HG03342 (cell line): ENCODE results near the gene SLC7A5.
"Not testable (repeated sequence)": the region's sequence is repeated elsewhere in the genome, so short reads cannot be mapped to it uniquely, and the experiment has no call there.

Experiments used
- ATAC-seq: cut with Tn5 transposase; IDR thresholded peaks from one replicate; pipeline ENCODE4 v1.9.1; 2021; ENCODE audit warnings: mild to moderate bottlenecking, moderate library complexity; ENCODE audit not compliant: unreplicated experiment

Gene SLC7A5

DNA sequence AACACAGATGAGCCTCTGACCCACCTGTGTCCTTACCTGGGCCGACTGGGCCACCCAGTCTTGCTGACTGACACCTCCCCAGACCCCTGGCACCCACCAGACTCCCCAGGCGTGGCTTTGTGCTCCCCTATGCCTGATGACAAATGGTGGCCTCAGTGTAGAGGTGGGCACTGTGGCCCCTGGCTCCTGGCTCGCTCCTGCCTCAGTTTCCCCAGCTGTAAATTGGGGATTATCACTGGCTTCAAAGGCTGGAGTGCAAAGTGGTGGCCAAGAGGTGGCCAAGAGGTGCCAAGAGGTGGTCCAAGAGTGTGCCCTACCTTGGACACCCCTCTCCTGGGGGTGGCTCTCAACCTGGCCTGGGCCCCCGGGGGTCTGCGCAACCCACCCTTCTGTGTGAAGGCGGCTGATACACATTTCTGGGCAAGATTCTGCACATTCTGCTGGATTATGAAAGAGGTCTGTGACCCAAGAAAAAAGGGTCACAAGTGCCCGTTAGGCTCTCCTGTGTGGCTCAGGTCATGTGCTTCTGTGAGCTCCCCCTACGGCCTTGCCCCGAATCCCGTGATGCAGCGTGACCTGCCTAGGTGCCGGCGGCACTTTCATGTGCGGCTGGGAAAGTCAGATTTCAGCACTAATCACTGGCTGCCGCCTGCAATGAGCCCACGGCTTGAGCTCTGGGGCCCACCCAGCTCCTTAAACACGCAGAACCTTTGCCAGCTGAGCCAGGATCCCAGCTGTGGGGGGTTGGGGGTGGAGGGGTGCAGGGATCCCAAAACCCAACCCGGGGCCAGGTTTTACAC is 7.8 kb downstream of the SLC7A5 start:
- not testable (repeated sequence) for ATAC-seq

DNA sequence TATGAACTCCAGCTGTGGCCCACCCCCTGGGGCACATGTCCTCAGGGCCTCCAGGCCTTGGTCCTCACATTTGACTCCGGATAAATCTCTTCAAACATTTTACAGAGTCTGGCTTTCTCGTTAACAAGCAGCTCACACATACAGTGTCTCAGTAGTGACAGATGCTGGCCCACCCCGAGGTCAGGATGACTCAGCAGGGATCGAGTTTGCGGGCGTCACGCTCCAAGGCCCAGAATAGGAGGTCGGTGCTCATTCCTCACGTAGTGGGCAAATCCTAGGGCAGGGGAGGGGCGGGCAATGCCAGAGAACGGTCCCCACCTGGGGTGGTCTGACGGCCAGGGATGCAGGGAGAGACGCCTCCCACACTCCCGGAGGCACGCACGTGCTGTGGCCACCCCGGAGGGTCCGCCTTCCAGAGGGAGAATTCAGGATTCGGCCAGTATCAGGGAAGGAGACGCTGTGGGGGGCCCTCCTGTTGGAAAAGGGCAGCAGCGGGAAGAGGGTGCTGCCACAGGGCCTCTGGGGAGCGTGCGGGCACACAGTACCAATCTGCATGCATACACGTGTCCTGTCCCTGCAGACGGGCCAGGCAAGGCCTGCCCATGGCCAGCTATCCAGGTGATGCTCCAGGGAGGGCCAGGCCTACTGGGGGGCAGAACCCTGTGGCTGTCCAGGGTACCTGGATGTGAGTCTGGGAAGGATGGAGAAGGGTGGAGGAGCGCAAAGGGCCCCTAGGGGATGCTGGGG is 8.6 kb downstream of the SLC7A5 start:
- ATAC-seq = no peak

DNA sequence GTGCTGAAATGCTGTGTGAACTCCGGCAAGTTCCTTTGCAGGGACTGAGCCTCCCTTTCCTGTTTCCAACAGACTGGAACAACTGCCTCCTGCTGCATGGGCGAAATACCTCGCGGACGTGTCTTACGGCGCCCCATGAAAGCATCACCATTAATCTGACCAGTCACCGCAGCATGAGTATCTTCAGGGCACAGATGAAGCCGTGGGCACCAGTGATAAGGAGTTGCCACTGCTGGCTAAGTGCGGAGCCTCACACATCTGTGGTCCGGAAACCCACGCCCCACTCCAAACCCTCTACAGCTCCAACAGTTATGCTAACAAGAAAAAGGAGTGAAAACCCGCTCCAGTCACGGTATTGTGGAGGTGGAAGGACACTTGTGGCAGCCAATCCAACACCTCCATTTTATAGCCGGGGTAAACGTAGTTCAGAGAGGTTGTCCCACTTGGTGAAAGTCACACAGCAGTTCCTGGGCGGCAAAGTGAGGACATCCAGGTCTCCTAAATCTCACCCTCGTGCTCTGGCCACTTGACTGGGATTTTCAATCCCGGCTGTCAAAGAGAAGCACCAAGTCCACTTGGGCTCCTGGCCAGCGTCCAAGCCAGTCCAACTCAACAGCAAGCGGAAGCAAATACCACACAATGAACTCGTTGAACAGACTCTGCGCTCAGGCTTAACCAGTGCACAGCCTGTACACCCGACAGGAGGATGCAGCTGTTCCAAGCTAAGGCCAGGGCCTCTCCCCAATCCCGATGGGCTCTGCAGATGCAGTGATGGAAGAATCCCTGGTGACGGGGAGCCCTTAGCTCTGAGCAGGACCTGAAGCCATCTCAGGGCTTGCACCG is 10.9 kb downstream of the SLC7A5 start:
- not testable (repeated sequence) for ATAC-seq

DNA sequence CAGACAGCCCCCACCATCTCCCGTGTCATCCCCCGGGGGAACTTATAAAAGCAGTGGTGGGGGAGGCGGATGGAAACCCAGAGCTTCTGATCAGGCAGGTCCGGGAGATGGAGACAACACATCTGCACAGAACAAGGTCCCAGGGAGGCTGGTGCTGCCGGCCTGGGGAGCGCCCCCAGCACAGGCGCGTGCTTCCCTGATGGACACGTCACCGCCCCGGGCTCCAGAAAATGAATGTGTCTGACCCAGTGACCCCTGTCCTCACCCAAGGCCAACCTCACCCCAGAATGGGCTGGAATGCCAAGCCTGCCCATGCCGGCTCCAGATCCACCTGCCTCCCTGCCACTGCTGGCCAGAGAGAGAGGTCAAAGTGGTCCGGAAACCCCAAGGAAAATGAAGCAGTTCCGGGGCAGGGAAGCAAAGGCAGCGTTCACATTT is 12.5 kb downstream of the SLC7A5 start:
- ATAC-seq = no peak

DNA sequence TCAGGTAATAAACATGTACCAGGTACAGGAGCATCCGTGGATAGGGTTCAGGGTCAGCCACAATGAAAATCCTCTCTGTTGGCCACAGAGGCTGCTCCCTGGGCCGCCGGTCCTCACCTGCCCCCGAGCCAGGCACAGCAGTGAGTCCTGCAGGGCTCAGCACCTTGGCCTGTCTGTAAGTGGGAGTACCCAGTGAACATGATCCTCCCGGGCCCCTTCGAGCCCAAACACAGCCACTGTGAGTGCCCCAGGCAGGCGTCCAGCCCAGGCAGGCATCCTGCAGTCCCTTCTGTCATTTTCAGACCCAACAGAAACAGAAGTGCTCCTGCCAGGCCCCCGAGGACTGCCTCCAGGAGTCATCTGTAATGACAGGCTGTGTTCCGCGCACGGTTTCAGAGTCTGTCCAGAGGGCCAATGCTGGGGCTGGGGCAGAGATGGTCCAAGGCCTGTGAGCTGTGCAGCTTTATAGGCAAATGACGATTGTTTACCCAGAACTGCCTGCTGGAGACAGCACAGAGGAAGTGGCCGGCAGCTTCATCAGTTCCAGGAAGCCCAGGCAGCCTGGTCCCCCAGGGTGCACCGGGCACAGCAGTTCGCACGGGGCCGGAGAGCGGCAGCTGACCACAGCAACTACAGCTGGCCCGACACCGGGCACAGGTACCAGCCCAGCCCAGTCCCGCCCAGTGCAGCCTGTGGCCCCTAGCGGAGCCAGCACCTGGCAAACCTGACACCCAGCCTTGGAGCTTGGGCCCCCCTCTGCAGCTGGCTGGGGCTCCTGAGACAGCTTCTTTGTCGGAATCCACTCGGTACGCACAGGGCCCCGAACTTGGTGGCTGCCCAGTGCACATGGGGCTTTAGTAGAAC is 13.2 kb downstream of the SLC7A5 start:
- no peak for ATAC-seq

DNA sequence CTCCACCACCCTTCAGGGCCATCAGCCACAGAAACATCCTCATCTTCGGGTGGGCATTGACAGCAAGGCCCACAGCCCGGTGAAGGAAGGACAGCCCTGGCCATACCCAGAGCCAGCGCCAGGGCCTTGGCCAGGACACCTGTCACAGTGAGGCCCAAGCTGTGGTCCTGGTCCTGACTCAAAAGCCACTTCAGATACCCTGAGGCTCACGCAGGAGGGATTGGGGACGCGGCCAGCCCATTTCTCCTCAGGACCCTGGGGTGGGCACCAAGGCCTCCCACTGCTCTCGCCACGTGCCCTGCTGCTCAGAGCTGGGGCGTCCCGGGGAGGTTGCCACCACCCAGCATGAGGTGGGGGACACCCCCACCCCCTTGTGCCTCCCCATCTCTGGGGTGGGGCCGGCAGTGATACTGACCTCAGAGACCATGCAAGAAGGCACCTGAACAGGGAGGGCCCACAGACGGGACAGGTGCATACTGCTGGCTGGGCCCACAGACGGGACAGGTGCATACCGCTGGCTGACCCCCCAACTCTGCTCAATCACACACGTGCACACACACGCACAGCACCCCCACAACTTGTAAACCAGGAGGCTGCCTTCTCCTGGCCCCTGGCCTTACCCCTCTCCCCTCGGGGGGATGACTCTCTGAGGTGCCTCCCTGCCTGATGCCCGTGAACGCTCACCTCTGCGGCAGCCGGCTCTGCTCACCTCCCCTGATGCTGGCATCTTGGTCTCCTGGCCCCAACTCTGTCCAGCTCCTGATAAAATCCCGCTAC is 14.2 kb downstream of the SLC7A5 start:
- ATAC-seq = no peak

DNA sequence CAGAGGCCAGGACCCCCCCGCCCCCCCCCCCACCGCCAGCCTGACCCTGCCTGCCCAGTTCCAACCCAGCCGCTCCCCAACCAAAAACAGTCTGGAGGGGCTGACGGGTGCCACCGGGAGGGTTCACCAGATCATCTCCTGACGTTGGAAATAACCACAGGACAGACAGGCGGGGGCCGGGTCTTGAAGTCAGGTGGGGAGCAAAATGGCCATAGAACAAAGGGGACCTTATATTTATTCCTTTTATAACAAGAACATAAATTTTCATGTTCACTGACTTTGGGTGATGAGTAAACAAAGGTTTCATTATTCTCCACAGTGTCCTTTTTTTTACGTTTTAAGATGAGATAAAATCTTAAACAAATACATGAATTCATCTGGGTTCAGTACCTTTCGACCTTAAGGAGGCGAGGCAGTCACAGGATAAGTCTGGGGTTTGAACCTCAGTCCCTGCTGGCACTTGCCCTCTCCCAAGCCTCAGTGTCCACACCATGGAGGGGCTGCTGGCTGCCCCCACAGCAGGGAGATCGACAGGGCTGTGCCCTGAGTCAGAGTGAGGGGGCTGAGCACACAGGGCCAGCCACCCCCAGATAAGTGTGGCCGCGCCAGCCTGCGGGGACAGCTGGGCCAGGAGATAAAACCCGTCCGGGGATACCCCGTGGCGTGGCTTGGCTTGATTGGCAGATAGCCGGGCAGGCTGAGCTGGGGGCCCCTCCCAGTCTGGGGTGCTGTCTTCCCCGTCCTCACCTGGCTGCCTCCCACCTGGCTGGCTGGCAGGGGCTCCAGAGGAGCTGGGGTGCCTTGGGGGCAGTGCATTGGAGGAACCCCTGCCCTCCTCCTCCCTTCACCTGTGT is 15.0 kb downstream of the SLC7A5 start:
- ATAC-seq = no peak

DNA sequence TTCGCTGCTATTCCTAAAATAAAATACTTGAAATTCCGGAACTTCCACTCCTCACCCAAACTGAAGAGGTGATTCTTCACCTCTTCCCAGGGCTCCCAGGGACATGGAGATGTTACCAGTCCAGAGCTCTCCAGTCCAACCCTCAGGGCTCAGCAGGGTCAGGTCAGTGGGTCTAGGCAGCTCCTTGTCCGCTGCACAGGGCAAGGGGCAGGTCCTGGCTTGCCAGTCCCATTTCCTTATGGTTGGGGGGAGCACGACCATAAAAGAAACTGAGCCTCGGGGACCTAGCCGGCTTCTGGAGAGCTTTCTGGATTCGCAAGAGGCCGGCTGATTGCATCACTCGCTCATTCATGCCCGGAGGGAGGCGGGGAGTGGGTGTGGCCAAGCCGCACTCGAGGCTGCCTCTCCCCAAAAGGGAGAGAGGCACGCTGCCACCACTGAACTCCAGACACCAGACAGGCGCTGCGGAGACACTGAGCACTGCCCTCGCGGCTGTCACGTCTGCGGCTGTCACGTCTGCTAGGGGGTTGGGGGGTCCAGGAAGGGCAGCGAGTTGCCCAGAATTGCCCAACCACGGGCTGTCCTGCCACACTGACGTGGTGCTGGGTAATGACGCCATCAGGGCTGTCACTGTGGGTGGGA is 15.8 kb downstream of the SLC7A5 start:
- ATAC-seq = peak; percentile 57

DNA sequence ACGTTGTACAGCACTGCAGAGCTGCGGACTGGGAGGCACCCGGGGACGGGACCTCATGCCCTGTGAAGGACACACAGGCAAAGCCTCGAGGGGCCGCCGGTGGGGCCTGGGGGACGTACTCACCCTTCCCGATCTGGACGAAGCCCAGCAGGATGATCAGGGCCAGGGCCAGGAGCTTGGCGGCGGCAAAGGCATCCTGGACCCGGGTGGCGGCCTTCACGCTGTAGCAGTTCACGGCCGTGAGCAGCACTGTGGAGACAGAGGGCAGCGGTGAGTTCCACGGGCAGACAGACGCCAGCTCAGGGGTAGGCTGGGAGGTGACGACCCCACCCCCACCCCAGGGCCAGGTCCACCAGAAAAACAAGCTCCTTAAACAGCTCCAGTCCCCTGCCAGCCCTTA is 17.7 kb downstream of the SLC7A5 start:
- no peak for ATAC-seq

DNA sequence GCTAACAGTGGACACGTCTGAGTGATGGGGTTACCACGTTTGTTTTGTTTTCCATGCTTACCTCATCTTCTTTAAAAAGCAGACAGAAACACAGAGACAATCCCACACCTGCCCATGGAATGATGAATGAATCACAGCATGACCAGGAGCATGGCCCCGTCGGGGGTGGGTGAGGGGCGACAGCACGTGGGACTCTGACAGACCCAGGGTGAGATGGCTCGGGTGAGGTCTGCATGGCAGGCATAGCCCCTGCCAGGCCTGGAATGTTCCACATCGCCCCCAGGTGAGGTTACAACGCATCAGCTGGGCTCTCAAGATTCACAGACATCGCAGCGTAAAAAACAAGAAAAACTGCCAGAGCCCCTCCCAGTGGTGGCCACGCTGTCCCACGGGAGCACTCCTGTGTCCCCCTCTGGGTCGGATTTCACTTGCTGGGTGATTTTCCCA is 18.1 kb downstream of the SLC7A5 start:
- no peak for ATAC-seq

DNA sequence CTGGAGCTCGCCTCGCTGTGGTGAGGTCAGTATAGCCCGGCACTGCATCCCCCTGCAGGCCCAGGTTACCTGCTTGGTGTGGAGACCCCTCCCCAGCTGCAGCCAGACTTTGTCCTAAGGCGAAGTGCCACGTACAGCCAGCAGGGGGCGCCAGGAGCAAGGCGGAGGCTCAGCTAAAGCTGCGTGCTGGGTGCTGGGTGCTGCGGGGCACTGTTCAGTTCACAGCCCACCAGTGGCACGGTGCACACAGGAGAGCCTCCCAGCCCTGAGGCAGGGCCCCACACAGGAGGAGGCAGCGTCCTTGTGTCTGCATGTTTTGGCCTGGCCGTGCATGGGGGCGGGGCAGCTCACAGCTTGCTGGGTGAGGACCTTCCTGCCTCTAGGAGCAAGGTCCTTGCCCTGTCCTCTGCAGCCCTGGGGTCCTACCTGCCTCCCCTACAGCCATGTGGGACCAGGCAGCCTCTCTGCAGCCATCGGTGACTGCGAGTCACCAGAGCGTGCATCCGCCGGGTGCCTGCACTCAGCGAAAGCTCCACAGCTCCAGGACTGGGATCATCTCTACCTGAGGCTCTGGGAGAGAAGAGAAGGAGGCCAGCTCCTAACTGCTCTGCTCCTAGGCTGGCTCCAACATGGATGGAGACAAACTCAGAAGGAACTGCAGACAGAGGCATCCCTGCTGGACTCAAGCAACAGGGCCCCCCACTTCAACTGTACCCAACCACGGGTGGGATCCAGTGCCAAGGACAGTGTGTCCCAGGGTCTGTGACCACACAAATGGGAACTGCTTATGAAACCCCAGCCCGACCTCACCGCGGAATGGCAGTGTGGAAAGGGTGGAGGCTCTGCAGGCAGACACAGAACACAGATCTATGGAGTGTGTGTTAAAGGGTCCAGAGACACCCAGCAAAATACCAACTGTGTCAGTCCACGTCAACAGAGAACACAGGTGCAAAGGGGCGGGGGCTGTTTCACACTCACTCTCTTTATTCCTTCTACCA is 19.0 kb downstream of the SLC7A5 start:
- ATAC-seq = no peak

DNA sequence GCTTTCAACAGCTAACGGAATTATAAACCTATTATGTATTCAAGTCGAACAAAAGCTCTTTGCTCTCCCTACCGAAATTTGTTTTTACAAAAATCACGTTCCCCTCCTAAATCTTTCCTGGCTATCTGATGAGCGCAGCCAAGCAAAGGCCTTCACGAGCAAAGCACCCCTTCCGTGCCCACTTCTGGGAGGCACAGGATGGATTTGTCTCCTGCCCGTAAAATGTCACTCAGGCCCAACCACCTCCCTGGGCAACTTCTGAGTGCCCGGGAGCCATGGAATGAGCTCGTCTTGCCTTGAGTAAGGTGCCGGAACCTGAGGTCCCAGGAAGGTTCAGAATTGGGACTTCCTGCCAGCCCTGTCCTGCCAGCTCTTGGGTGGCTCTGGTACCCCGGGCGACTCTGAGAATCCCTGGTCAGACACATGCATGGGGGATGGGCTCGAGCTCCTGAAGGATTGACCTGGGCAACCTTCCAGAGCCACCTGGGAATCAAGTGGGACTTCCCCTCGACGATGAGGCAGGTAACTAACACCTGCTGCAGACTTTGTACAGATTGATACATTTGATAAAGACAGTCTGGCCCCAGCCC is 19.8 kb downstream of the SLC7A5 start:
- no peak for ATAC-seq

DNA sequence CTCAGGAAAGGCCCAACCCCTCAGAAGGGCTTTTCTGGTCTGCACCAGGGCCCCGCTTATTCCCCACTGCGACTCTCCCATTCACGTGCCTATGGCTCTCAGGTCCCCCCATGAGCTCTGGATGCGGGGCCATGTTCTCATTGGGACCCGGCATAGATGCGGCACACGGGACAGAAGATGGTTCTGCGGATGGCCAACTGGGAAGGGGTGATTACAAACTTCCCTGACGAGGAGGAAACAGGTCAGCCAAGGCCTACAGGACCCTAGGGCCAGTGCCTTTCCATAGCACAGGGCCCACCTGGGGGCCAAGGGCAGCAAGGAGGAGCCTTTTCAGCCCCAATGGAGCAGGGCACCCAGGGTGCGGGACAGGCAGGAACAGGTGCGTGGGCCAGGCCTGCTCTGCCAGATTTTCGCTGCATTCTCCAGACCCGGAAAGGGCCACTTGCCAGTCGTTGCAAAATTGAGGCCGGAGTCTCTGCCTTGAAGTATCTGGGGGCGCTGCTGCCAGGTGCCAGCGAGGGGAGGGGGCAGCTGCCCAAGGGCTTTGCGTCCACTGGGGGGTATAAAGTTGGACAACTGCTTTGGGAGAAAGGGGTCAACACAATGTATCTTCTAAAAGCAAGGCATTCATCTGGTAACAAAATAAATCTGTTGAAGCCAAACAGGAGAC is 20.5 kb downstream of the SLC7A5 start:
- ATAC-seq = no peak

DNA sequence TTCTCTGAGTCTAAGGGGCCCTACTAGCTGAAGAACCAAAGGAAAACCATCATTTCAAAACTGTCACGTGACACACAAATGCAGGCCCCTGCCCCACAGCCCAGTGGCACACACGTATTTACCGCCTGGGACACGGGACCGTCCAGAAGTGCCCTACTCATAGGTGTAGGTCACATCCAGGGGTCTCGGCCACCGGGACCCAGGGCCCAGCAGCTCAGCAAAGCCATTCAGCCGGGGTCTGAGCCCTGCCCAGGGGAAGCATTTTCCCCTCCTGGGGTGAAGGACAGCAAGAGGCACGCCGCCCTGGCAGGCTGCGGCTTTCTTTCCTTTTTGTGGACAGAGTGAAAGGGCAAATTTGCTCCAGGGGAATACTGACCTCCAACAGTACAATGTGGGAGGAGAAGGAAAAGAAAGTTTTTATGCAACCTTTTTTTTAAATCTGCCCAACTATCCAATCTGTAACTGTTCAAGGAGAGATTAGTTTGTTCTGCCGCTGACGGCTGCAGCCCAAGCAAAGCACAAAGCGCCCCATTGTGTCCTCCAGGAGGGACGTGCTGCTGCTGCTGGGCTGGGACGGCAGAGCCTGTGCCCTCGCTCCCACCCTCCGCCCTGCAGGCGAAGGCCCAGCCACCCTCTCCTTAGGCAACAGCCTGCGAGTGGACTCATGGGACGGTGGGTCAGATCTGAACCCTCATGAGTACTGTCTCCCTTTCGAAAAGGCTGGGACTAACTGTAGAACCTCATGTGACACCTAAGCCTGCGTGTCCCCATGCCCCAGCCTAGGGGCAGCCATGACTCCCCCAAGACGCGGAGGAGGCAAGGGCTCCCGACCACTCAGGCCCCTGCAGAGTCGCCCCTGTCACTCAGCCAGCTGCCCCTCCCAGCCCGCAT is 21.3 kb downstream of the SLC7A5 start:
- ATAC-seq = no peak

DNA sequence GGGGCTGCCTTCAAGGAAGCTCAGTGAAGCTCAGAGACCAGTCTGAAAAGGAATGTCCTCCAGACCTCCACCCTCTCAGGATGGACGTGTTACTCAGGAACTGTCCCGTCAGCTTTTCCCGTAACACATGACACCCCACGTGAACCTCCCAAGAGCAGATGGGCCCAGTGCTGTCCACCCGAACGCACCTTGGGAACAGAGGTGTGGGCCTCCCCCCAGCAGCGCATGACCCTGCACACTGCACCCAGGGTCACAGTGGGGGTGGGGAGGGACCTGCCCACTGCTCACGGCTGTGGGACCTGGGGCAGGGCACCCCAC is 21.9 kb downstream of the SLC7A5 start:
- no peak for ATAC-seq
